CD1c-positive myeloid dendritic cell (primary cell): Measurements from ENCODE around the gene CBX8.

ENCODE experiments used
- DNase-seq: peaks from one replicate; pipeline ENCODE4 v3.0.0-alpha.2; 2016; ENCODE audit errors: extremely low spot score

The CBX8 gene

GRCh38 chr17:79750650-79751545 lies 46.0 kb downstream of the CBX8 start:
- no peak for DNase-seq

DNA sequence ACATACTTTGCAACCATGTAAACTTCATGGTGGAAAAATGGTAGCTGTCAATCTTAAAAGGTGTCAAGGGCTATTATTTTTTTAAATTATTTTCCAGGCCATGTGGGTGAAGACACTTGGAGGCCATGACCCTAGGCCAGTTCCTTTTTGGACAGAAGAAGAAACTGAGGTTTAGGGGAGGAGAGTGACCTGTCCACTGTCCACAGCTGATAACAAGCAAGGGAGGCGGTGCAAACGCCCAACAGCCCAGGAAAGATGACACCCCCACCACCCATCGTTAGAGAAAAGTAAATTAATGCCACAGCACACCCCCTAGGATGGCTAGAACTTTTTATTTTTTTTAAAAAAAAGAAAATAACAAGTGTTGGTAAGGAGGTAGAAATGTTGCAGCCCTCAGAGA lies 46.9 kb downstream of the CBX8 start:
- no peak for DNase-seq

GRCh38 chr17:79749156-79749815 lies 47.6 kb downstream of the CBX8 start:
- no peak for DNase-seq

DNA sequence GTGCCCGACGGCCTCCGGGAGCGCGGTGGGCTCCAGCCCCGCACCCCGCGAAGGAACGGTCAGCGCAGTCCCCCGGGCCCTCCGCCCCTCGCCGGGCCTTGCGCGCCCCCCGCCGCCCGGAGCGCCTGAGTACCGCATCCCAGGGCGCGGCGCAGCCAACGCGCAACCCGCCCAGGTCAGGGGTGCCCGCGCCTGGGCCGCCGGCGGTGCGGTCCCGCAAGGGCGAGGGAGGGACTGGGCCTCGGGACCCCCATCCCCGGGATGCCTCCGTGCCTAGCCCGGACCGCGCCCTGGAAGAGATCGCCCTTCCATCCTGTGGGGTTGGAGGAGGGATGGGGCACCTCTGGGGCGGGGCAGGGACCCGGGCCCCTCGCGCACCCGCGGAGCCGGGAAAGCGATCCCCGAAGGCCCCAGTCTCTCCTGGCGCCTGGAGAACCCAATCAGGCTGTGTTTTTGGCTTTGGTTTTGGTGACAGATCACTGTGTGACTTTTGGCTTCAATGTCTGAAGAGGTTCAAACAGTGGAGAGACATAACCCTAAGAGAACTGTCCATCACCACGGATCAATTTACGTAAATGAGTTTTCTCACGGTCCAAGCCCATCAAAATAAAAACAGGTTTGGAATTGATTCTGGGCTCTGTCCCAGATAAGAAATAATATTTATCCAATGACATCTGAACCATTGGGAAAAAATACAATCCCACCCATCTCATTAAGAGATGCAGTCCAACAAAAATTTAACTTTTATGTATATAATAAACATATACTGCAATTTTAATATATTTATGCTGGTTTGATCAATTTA lies 48.4 kb downstream of the CBX8 start:
- no peak for DNase-seq

- DNase-seq: no peak
Measured at GRCh38 chr17:79747508-79748294, 49.2 kb downstream of the CBX8 start.

- DNase-seq: no peak
Measured at GRCh38 chr17:79746889-79747507, 49.9 kb downstream of the CBX8 start.

GRCh38 chr17:79745641-79746105 lies 51.2 kb downstream of the CBX8 start:
- DNase-seq: no peak

- no peak for DNase-seq
Measured at GRCh38 chr17:79743614-79744013, 53.3 kb downstream of the CBX8 start.

- no peak for DNase-seq
Measured at GRCh38 chr17:79742951-79743476, 53.9 kb downstream of the CBX8 start.

DNA sequence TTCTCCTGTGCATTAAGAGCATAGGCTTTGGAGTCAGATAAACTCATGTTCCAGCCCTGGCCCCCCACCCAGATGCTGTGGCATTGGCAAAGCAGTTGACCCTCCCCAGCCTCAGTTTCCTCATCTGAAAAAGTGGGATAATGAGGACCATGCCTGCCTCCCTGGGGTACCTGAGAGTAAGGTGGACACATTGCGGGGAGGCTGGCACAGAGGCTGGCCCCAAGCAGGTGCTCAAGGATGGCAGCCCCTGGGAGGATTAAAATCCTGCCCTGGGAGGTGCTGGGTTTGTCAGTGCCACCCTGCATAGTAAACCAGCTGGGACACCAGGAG lies 54.3 kb downstream of the CBX8 start:
- no peak for DNase-seq
